Breast epithelium (tissue), 3 donors: ENCODE data around the gene FHIT.

Experiments used
- CTCF ChIP-seq, 3 donors: fragments of 450-650 bp; IDR thresholded peaks; one replicate each; pipeline ENCODE4 v1.5.1; 2016 to 2017; ENCODE audit warnings: antibody characterized with exemption in 3 of 3, mild to moderate bottlenecking in 3 of 3, moderate library complexity in 3 of 3
- POLR2A ChIP-seq: fragments of 450-650 bp; IDR thresholded peaks from one replicate; pipeline ENCODE4 v1.6.1; 2016; ENCODE audit warnings: antibody characterized with exemption, mild to moderate bottlenecking, moderate library complexity
- POLR2AphosphoS5 ChIP-seq, 3 donors: sonication (generic); formaldehyde crosslinking; IDR thresholded peaks; one replicate each; pipeline ENCODE4 v1.6.1; 2017; ENCODE audit warnings: antibody characterized with exemption in 3 of 3

GRCh38 chr3:60444898-60445437, 806.3 kb downstream of the FHIT start:
- no peak for TF ChIP-seq POLR2A
- TF ChIP-seq CTCF (IDR thresholded peaks at IDR 0.05): no peak
- TF ChIP-seq POLR2AphosphoS5 (IDR thresholded peaks at IDR 0.05): no peak
